ENCODE measurements around the gene CAPN11. TPM values are rescaled to one million over a fixed set of nuclear protein-coding genes. Genes with fewer than 3 reads are reported as not detected.

Gene CAPN11
- total and polyA plus RNA-seq, 10 of the 15 experiments (the other 5 are each of a cell fraction or from before 2014, with no cell fraction given), result 0.05 to 0.44 (median 0.31) TPM

DNA sequence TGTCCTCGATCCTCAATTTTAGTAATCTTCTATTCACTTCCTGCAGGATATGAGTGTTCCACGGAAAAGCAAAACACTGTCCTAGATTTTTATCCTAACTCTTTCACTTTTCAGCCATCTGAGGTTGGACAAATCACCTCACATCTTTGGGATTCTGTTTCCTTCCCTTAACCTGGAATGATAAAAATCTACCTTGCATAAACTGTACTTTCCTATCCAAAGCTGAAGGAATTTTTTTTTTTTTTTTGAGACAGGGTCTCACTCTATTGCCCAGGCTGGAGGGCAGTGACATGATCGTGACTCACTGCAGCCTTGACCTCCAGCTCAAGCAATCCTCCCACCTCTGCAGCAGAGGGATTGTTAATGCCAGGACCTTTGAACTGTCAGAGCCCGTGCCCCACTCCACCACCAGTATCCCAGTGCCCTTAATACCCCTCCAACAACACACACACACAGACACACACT, 20.5 kb downstream of the CAPN11 start (continued):
- TF ChIP-seq TBL1XR1 (IDR thresholded peaks at IDR 0.05; ENCODE audit: low read depth, low read length) (no peak), ESRRA (IDR thresholded peaks at IDR 0.05; ENCODE audit: low read length) (no peak), CBFB (IDR thresholded peaks at IDR 0.05; ENCODE audit: low read depth) (no peak), RUNX3 (IDR thresholded peaks at IDR 0.05; ENCODE audit: low read length) (no peak), CEBPB (IDR thresholded peaks at IDR 0.05; ENCODE audit: borderline replicate concordance in 1 of 2, low read depth in 2 of 2, low read length in 2 of 2) (no peak), KLF5 (IDR thresholded peaks at IDR 0.05; ENCODE audit: partially characterized antibody) (no peak), CBX5 (IDR thresholded peaks at IDR 0.05; ENCODE audit: low read depth) (no peak), TCF3 (IDR thresholded peaks at IDR 0.05; ENCODE audit: borderline replicate concordance, insufficient read depth, low read depth, low read length) (no peak)
- TF ChIP-seq, protein P1, sequence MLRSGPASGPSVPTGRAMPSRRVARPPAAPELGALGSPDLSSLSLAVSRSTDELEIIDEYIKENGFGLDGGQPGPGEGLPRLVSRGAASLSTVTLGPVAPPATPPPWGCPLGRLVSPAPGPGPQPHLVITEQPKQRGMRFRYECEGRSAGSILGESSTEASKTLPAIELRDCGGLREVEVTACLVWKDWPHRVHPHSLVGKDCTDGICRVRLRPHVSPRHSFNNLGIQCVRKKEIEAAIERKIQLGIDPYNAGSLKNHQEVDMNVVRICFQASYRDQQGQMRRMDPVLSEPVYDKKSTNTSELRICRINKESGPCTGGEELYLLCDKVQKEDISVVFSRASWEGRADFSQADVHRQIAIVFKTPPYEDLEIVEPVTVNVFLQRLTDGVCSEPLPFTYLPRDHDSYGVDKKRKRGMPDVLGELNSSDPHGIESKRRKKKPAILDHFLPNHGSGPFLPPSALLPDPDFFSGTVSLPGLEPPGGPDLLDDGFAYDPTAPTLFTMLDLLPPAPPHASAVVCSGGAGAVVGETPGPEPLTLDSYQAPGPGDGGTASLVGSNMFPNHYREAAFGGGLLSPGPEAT (IDR thresholded peaks at IDR 0.05; ENCODE audit: low read depth), result no peak

DNA sequence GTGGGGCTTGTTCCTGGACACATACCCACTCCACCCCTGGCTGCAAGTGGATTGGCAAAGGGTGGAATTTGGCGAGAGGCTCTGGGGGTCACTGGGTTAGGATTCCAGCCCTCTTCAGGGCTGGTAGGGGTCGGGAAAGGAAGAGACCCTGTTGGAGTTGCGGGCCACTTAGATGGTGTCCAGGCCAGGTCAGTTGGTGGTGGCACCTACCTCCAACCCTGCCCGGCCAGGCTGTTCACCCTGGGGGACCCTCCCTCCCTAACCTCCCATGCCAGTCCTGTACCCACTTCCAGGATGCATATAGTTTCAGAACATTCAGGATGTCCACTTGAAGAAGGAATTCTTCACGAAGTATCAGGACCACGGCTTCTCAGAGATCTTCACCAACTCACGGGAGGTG, 21.0 kb downstream of the CAPN11 start:
- no peaks in the 10 kb centered on the region for H4K20me1 ChIP-seq (ENCODE audit: control insufficient read depth, insufficient read depth)
- POLR2A ChIA-PET, result interaction anchor here (0.7 to 0.8 kb wide), 2 partner anchors 10 to 115 kb away, joined by 3 read pairs; no protein-coding TSS in a partner anchor
- BruUV-seq (replicated peaks), result no TSS peak
- no peak for FAIRE-seq
- peaks cover 2% of the 10 kb centered on the region; the same call in 1 of the 3 replicates for H3K9me3 ChIP-seq (replicated peaks; ENCODE audit: control insufficient read depth, insufficient read depth, low read length)
- H3K4me2 ChIP-seq (ENCODE audit: control insufficient read depth, insufficient read depth), result no peak overlapping the region
- 0 out of 4 replicates have a peak, but pooled peaks cover 0 to 2% of the 10 kb centered on the region in 2 experiments for H3K27me3 ChIP-seq (replicated peaks in 1 of 2; ENCODE audit: control insufficient read depth in 2 of 2, insufficient read depth in 2 of 2, low read length in 1 of 2)
- 70% methylated on average over 7 of the region's 7 CpGs for WGBS (ENCODE audit: insufficient coverage, insufficient replicate concordance, low lambda C conversion rate, missing lambda C conversion rate)
- in situ Hi-C loops (cut with MboI), result no loop called here
- no peaks in the 10 kb centered on the region for H3K36me3 ChIP-seq (ENCODE audit: control insufficient read depth in 2 of 2, insufficient read depth in 2 of 2, low read length in 1 of 2)
- no peak overlapping the region for H2AFZ ChIP-seq (ENCODE audit: control insufficient read depth, low read depth, low read length)
- no peaks in the 10 kb centered on the region for H3K79me2 ChIP-seq (ENCODE audit: control insufficient read depth, insufficient read depth, low read length)
- no peak for ATAC-seq
- SMC1A ChIA-PET (ENCODE audit: uncharacterized antibody, unreplicated experiment), result no interaction called here
- RAD21 ChIA-PET (ENCODE audit: unreplicated experiment), result interaction anchor here (1.2 kb wide), 1 partner anchor 83 kb away, joined by 3 read pairs; no protein-coding TSS in a partner anchor
- H3K4me1 ChIP-seq (ENCODE audit: control insufficient read depth, insufficient read depth, low read length), result peaks cover 13% of the 10 kb centered on the region
- no peak overlapping the region for H3K4me3 ChIP-seq
- no peak overlapping the region for H3K27ac ChIP-seq (ENCODE audit: control insufficient read depth, insufficient read depth)
- CTCF ChIA-PET, result no interaction called here
- DNase-seq (ENCODE audit: low read depth, low spot score), result no peak
- intact Hi-C loops (cut with micrococcal nuclease; ENCODE audit: unreplicated experiment), result no loop called here
- H3K9ac ChIP-seq (ENCODE audit: control insufficient read depth, insufficient read depth, low read length), result no peak overlapping the region
- TF ChIP-seq SUPT20H (IDR thresholded peaks at IDR 0.05; ENCODE audit: borderline replicate concordance, control insufficient read depth, low read depth, low read length), result no peak
- no peak for TF ChIP-seq JUND (IDR thresholded peaks at IDR 0.05; ENCODE audit: low read depth, low read length)
- no peak for TF ChIP-seq RBBP5 (conservative IDR thresholded peaks at IDR 0.05)
- TF ChIP-seq CEBPB (IDR thresholded peaks at IDR 0.05; ENCODE audit: borderline replicate concordance in 1 of 2, low read depth in 2 of 2, low read length in 2 of 2), result no peak
- no peak for TF ChIP-seq IKZF1 (conservative IDR thresholded peaks at IDR 0.05)
- TF ChIP-seq IRF3 (IDR thresholded peaks at IDR 0.05), result no peak
- TF ChIP-seq NR2C1 (IDR thresholded peaks at IDR 0.05), result no peak
- TF ChIP-seq SMAD5 (IDR thresholded peaks at IDR 0.05; ENCODE audit: low read depth), result no peak
- TF ChIP-seq MEF2A (IDR thresholded peaks at IDR 0.05; ENCODE audit: insufficient read depth, low read depth, low read length), result no peak
- TF ChIP-seq RAD51 (IDR thresholded peaks at IDR 0.05), result no peak
- TF ChIP-seq PAX8 (IDR thresholded peaks at IDR 0.05), result no peak
- no peak for TF ChIP-seq MXI1 (IDR thresholded peaks at IDR 0.05; ENCODE audit: low read depth, low read length)
- no peak for TF ChIP-seq DPF2 (IDR thresholded peaks at IDR 0.05)
- no peak for TF ChIP-seq ATF7 (IDR thresholded peaks at IDR 0.05; ENCODE audit: low read depth)
- no peak for TF ChIP-seq POLR2AphosphoS2 (IDR thresholded peaks at IDR 0.05; ENCODE audit: low read depth, low read length)
- TF ChIP-seq CREB1 (IDR thresholded peaks at IDR 0.05; ENCODE audit: low read depth), result no peak
- no peak for TF ChIP-seq FOXM1 (IDR thresholded peaks at IDR 0.05; ENCODE audit: low read depth, low read length)

All from GM12878 (cell line).